HL-60 (cell line): ENCODE results near the gene CACNG6.

Source experiments
- GABPA ChIP-seq: IDR thresholded peaks from 2 replicates; pipeline ENCODE4 v1.6.1; 2012; ENCODE audit warnings: low read depth
- POLR2AphosphoS5 ChIP-seq: IDR thresholded peaks from 2 replicates; pipeline ENCODE4 v1.6.1; 2012; ENCODE audit warnings: low read depth
- SPI1 ChIP-seq: IDR thresholded peaks from 2 replicates; pipeline ENCODE4 v1.6.1; 2012; ENCODE audit warnings: low read depth, mild to moderate bottlenecking, borderline replicate concordance
- TF ChIP-seq, protein P1 (sequence below): IDR thresholded peaks from 2 replicates; pipeline ENCODE4 v1.6.1; 2012; ENCODE audit warnings: low read depth; ENCODE audit not compliant: insufficient replicate concordance
- TF ChIP-seq, protein P2 (sequence below): IDR thresholded peaks from one replicate; pipeline ENCODE4 v1.5.1; 2011; ENCODE audit warnings: low read length, control low read depth, inconsistent platforms; ENCODE audit not compliant: insufficient read depth

DNA sequence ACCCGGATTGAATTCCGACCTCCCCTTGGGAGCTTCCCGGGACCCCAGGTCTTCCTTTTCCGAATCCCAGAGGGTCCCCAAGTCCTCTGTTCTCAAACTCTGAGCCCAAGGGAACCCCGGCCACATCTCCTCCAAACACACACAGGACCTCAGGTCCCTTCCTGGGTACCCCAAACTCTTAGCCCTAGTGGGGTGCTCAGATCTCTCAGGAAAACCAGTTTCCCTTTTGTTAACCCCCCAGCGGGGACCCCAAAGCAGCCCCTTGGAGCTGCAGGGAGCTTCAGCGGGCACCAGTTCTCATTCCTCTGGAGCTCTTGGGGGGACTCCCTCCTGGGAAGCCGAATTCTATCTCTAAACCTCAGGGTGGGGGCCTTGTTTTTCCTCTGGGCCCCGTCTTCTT is 774 bp downstream of the CACNG6 start:
- TF ChIP-seq, protein P1, sequence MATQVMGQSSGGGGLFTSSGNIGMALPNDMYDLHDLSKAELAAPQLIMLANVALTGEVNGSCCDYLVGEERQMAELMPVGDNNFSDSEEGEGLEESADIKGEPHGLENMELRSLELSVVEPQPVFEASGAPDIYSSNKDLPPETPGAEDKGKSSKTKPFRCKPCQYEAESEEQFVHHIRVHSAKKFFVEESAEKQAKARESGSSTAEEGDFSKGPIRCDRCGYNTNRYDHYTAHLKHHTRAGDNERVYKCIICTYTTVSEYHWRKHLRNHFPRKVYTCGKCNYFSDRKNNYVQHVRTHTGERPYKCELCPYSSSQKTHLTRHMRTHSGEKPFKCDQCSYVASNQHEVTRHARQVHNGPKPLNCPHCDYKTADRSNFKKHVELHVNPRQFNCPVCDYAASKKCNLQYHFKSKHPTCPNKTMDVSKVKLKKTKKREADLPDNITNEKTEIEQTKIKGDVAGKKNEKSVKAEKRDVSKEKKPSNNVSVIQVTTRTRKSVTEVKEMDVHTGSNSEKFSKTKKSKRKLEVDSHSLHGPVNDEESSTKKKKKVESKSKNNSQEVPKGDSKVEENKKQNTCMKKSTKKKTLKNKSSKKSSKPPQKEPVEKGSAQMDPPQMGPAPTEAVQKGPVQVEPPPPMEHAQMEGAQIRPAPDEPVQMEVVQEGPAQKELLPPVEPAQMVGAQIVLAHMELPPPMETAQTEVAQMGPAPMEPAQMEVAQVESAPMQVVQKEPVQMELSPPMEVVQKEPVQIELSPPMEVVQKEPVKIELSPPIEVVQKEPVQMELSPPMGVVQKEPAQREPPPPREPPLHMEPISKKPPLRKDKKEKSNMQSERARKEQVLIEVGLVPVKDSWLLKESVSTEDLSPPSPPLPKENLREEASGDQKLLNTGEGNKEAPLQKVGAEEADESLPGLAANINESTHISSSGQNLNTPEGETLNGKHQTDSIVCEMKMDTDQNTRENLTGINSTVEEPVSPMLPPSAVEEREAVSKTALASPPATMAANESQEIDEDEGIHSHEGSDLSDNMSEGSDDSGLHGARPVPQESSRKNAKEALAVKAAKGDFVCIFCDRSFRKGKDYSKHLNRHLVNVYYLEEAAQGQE = no peak
- TF ChIP-seq, protein P2, sequence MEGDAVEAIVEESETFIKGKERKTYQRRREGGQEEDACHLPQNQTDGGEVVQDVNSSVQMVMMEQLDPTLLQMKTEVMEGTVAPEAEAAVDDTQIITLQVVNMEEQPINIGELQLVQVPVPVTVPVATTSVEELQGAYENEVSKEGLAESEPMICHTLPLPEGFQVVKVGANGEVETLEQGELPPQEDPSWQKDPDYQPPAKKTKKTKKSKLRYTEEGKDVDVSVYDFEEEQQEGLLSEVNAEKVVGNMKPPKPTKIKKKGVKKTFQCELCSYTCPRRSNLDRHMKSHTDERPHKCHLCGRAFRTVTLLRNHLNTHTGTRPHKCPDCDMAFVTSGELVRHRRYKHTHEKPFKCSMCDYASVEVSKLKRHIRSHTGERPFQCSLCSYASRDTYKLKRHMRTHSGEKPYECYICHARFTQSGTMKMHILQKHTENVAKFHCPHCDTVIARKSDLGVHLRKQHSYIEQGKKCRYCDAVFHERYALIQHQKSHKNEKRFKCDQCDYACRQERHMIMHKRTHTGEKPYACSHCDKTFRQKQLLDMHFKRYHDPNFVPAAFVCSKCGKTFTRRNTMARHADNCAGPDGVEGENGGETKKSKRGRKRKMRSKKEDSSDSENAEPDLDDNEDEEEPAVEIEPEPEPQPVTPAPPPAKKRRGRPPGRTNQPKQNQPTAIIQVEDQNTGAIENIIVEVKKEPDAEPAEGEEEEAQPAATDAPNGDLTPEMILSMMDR = no peak
- no peak for TF ChIP-seq POLR2AphosphoS5
- TF ChIP-seq GABPA = no peak
- no peak for TF ChIP-seq SPI1
